ENCODE measurements around the gene SINHCAF.

DNA sequence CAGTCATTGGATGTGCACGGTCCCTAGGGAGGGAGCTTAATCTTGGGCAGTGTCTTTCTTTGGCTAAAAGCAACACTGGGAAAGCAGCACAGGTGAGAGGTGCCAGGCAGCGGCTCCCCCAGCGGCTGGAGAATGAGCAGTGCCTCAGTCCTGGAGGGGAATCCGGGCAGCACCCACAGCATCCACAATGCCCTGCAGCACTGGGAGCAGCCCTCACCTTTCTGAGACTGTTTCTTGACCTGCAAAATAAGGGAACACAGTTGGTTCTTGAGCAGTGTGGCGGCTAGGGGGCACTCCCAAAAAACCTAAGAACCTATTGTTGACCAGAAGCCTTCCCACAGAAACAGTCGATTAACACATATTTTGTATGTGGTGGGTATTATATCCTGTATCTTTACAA is 75.8 kb downstream of the SINHCAF start:
- no peak for TF ChIP-seq POLR2A (IDR thresholded peaks at IDR 0.05)
- TF ChIP-seq, protein P1, sequence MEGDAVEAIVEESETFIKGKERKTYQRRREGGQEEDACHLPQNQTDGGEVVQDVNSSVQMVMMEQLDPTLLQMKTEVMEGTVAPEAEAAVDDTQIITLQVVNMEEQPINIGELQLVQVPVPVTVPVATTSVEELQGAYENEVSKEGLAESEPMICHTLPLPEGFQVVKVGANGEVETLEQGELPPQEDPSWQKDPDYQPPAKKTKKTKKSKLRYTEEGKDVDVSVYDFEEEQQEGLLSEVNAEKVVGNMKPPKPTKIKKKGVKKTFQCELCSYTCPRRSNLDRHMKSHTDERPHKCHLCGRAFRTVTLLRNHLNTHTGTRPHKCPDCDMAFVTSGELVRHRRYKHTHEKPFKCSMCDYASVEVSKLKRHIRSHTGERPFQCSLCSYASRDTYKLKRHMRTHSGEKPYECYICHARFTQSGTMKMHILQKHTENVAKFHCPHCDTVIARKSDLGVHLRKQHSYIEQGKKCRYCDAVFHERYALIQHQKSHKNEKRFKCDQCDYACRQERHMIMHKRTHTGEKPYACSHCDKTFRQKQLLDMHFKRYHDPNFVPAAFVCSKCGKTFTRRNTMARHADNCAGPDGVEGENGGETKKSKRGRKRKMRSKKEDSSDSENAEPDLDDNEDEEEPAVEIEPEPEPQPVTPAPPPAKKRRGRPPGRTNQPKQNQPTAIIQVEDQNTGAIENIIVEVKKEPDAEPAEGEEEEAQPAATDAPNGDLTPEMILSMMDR (IDR thresholded peaks at IDR 0.05 in 4 of 5, conservative IDR thresholded peaks at IDR 0.05 in 1 of 5): no peak

Measured in gastrocnemius medialis (tissue), 4 donors.